NCI-H1930 (cell line): Measurements from ENCODE around the gene ZNF32.
"Not testable (repeated sequence)": the region's sequence is repeated elsewhere in the genome, so short reads cannot be mapped to it uniquely, and the experiment has no call there.

Experiments
- DNase-seq, 2 experiments: peaks; one replicate each; lab custom pipeline; 2025; lab: John Stamatoyannopoulos, UW

ZNF32 gene

GRCh38 chr10:43627942-43628341 lies 20.7 kb downstream of the ZNF32 start:
- no peak for DNase-seq

GRCh38 chr10:43623351-43623750 lies 25.3 kb downstream of the ZNF32 start:
- DNase-seq = no peak

- DNase-seq = no peak
Measured at GRCh38 chr10:43622038-43622437, 26.6 kb downstream of the ZNF32 start.

- no peak for DNase-seq
Measured at GRCh38 chr10:43619368-43619767, 29.3 kb downstream of the ZNF32 start.

GRCh38 chr10:43616697-43617370 lies 31.8 kb downstream of the ZNF32 start:
- no peak for DNase-seq

GRCh38 chr10:43610636-43611035 lies 38.0 kb downstream of the ZNF32 start:
- DNase-seq = no peak

GRCh38 chr10:43607199-43607573 lies 41.5 kb downstream of the ZNF32 start:
- DNase-seq = no peak

GRCh38 chr10:43606323-43607198 lies 42.1 kb downstream of the ZNF32 start, which contains the start of gene ZNF485:
ZNF485 (plus strand) TSS chr10:43606438; CDS start chr10:43607051, 613 bp downstream.
- DNase-seq = peak; percentile 0 to 17

- DNase-seq = no peak
Measured at GRCh38 chr10:43605850-43606322, 42.8 kb downstream of the ZNF32 start.

GRCh38 chr10:43601576-43601975 lies 47.1 kb downstream of the ZNF32 start:
- DNase-seq = not testable (repeated sequence)

GRCh38 chr10:43599333-43599732 lies 49.3 kb downstream of the ZNF32 start:
- DNase-seq = no peak

GRCh38 chr10:43598446-43598845 lies 50.2 kb downstream of the ZNF32 start:
- DNase-seq = no peak

GRCh38 chr10:43596546-43596945 lies 52.1 kb downstream of the ZNF32 start:
- no peak for DNase-seq

GRCh38 chr10:43595739-43596298 lies 52.9 kb downstream of the ZNF32 start:
- no peak for DNase-seq

GRCh38 chr10:43594944-43595589 lies 53.6 kb downstream of the ZNF32 start:
- no peak for DNase-seq
